ENCODE data around the gene MCTP2. TPM values are rescaled to one million over a fixed set of nuclear protein-coding genes. Genes with fewer than 3 reads are reported as not detected.

Gene MCTP2
- total RNA-seq, 4 donors from 2014 or later = 35.2 to 84.0 (median 61.2) TPM

DNA sequence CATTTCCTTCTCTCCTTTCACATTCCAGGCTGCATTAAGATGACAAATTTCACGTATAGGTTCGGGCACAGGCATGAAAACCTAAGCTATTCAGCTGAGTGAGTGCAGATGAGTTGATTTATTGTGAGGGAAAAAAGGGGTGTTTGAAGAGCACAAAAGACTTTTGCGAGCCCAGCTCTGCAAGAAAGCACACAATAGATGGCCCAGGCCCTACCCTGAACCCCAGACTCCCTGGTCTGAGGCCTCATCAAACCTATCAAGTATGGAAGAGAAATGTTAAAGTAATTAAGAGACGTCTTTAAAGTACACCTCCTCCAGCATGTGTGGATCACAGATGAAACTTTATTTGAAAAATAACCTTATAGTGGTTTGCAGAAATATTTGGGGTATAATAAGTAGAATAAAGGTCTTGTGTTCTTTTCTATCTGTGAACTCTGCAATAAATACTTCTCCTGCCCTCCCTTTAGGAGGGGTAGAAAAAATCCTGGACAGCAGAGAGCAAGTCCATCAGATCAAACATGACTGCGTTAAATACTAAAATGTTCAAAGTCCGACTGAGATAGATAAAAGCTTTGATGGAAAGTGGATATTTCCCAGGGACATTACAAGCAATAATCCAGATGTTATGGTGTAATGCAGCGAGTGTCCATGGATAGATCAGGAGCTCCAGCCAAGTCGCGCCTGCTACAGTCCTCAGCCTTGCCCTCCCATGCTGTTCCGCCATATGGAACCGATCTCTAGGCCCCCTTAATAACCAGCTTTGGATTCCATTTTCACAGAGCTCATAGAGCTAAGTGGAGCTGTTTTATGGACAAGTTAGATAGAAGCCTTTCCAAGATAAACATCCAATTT lies 121.5 kb downstream of the MCTP2 start:
- no peaks in the 10 kb centered on the region for H3K27me3 ChIP-seq
- no peaks in the 10 kb centered on the region for H3K36me3 ChIP-seq
- TF ChIP-seq POLR2A (IDR thresholded peaks at IDR 0.05) = no peak
- TF ChIP-seq, protein P1, sequence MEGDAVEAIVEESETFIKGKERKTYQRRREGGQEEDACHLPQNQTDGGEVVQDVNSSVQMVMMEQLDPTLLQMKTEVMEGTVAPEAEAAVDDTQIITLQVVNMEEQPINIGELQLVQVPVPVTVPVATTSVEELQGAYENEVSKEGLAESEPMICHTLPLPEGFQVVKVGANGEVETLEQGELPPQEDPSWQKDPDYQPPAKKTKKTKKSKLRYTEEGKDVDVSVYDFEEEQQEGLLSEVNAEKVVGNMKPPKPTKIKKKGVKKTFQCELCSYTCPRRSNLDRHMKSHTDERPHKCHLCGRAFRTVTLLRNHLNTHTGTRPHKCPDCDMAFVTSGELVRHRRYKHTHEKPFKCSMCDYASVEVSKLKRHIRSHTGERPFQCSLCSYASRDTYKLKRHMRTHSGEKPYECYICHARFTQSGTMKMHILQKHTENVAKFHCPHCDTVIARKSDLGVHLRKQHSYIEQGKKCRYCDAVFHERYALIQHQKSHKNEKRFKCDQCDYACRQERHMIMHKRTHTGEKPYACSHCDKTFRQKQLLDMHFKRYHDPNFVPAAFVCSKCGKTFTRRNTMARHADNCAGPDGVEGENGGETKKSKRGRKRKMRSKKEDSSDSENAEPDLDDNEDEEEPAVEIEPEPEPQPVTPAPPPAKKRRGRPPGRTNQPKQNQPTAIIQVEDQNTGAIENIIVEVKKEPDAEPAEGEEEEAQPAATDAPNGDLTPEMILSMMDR (IDR thresholded peaks at IDR 0.05) = no peak
- intact Hi-C loops (cut with DNase I) = no loop called here
- H3K27ac ChIP-seq = no peak overlapping the region
- no peak for DNase-seq
- no peaks in the 10 kb centered on the region for H3K9me3 ChIP-seq
- WGBS, 2 donors = 87 to 94% methylated on average over 11 of the region's 11 CpGs
- H3K4me1 ChIP-seq = no peaks in the 10 kb centered on the region
- no peak overlapping the region for H3K4me3 ChIP-seq (replicated peaks in 1 of 3)

DNA sequence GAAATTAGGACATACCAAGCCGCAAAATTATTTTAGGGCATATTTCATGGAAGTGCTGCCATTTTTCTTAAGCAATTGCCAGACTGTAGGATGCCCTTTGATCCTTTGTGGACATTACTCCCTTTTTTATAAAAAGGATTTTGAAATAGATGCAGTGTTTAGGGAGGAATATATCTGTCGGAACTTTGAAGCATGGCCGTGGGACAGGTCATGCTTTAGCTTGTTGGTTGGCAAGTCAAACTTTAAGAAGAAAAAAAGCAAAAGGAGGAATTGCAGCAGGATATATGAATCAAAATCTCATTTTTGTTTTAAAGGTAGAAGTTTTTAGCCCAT lies 122.1 kb downstream of the MCTP2 start:
- intact Hi-C loops (cut with DNase I) = no loop called here
- no peak for DNase-seq
- Histone ChIP-seq H3K36me3 (no peaks in the 10 kb centered on the region), H3K9me3 (no peaks in the 10 kb centered on the region), H3K27ac (no peak overlapping the region), H3K4me3 (replicated peaks in 1 of 3) (no peak overlapping the region), H3K4me1 (no peaks in the 10 kb centered on the region), H3K27me3 (no peaks in the 10 kb centered on the region)
- TF ChIP-seq, protein P1 (IDR thresholded peaks at IDR 0.05) = no peak
- no peak for TF ChIP-seq POLR2A (IDR thresholded peaks at IDR 0.05)
- WGBS, 2 donors = 83 to 87% methylated on average over 3 of the region's 3 CpGs

DNA sequence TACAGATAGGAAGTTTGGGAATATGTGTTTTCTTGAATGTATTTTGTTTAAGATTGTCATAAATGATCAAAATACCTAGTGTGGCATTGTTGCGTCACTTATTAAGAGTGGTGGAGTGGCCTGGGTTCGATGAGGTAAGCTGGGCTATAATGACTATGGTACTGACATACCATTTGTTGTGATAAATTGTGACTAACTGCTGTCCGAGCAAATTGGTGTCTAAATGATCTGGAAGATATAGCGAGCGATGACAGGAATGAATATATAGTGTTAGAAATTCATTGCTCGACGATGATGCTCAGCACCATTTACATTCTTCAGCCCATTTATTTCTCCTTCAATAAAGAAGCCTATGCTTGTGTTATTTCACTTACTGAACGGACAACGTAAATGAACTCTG lies 123.3 kb downstream of the MCTP2 start:
- Histone ChIP-seq H3K4me3 (replicated peaks in 1 of 3) (no peak overlapping the region), H3K4me1 (no peaks in the 10 kb centered on the region), H3K36me3 (no peaks in the 10 kb centered on the region), H3K27me3 (no peaks in the 10 kb centered on the region), H3K27ac (no peak overlapping the region), H3K9me3 (no peaks in the 10 kb centered on the region)
- no peak for DNase-seq
- intact Hi-C loops (cut with DNase I) = no loop called here
- WGBS, 2 donors = 94 to 97% methylated on average over 9 of the region's 9 CpGs
- TF ChIP-seq, protein P1 (IDR thresholded peaks at IDR 0.05) = no peak
- TF ChIP-seq POLR2A (IDR thresholded peaks at IDR 0.05) = no peak

DNA sequence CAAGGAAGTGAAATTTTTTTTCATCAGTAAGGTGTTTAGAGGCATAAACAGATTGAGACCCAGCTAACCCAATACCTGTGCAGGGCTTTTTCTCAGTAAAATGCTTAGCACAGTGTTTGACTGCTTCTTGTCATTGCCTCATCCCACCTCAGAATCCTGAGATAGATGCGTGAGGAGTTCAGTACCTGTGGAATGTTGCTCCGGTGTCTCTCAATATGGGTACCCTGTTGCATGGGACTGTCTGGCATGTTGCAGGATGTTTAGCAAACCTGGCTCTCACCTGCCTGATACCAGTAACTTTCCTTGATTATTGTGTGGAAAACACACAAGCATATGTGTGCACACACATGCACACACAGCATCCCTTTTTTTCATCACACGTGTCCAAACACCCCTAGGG lies 128.4 kb downstream of the MCTP2 start:
- TF ChIP-seq POLR2A (IDR thresholded peaks at IDR 0.05) = no peak
- TF ChIP-seq, protein P1 (IDR thresholded peaks at IDR 0.05) = no peak
- intact Hi-C loops (cut with DNase I) = no loop called here
- no peaks in the 10 kb centered on the region for H3K4me1 ChIP-seq
- no peak for DNase-seq
- no peaks in the 10 kb centered on the region for H3K9me3 ChIP-seq
- no peaks in the 10 kb centered on the region for H3K27me3 ChIP-seq
- H3K36me3 ChIP-seq = no peaks in the 10 kb centered on the region
- 96 to 97% methylated on average over 3 of the region's 3 CpGs for WGBS, 2 donors
- H3K4me3 ChIP-seq (replicated peaks in 1 of 3) = no peak overlapping the region
- H3K27ac ChIP-seq = no peak overlapping the region

DNA sequence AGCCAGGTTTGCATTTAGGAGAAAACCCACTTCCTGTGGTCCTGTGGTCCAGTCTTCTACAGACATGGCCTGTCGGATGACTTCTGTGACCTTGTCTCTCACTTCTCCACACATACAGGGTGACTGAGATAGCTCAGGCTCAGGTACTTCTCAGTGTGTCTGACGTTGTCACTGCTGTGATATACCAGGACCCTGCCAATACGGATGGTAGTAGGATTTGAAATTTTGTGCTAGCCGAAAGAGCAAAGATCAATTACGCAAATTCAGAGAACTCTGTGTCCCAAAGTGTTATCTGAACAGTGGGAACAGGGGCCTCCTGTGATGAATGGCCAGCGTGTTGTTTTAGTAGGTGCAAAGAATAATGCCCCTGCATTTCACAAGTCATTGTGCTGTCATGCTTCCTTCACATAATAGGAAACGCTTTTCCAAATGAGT lies 128.9 kb downstream of the MCTP2 start:
- Histone ChIP-seq H3K4me3 (replicated peaks in 1 of 3) (no peak overlapping the region), H3K27ac (no peak overlapping the region), H3K27me3 (no peaks in the 10 kb centered on the region), H3K36me3 (no peaks in the 10 kb centered on the region), H3K4me1 (no peaks in the 10 kb centered on the region), H3K9me3 (no peaks in the 10 kb centered on the region)
- TF ChIP-seq POLR2A (IDR thresholded peaks at IDR 0.05) = no peak
- TF ChIP-seq, protein P1 (IDR thresholded peaks at IDR 0.05) = no peak
- no peak for DNase-seq
- intact Hi-C loops (cut with DNase I) = no loop called here
- 83 to 89% methylated on average over 7 of the region's 7 CpGs for WGBS, 2 donors
